SK-N-SH (cell line): ENCODE results near the gene NSL1. TPM values are rescaled to one million over a fixed set of nuclear protein-coding genes. Genes with fewer than 3 reads are reported as not detected.

Source experiments
- CTCF ChIA-PET: fragments of 300-600, 350-600 bp; formaldehyde crosslinking; extraction: SDS; loops from one replicate; lab custom pipeline; 2021; lab: Yijun Ruan, JAX
- POLR2A ChIA-PET: fragments of 350-600 bp; sonication (Branson Sonifier 250); formaldehyde crosslinking; extraction: SDS; loops from one replicate; lab custom pipeline; 2020; ENCODE audit warnings: antibody characterized with exemption, inconsistent platforms; lab: Yijun Ruan, JAX
- DNase-seq: peaks from one replicate; pipeline ENCODE4 v3.0.0; 2012
- H2AFZ ChIP-seq: fragments of 200-600 bp; sonication (generic); 2 replicates; pipeline ENCODE4 v1.8.1; 2016; ENCODE audit warnings: antibody characterized with exemption, mild to moderate bottlenecking, low read depth
- H3F3A ChIP-seq: fragments of 200-600 bp; sonication (generic); replicated peaks from 2 replicates; pipeline ENCODE3; 2016; ENCODE audit warnings: antibody characterized with exemption, mild to moderate bottlenecking; ENCODE audit not compliant: insufficient read depth
- H3K27ac ChIP-seq, 2 experiments: fragments of 200-500 bp in 1 of 2; fragments of 200-600 bp in 1 of 2; sonication (Bioruptor generic) in 1 of 2; sonication (generic), shearing (Covaris generic) in 1 of 2; 2 replicates each; pipeline versions ENCODE4 v1.5.1 to v1.6.1; 2014 to 2016; ENCODE audit warnings: low read depth in 2 of 2, inconsistent platforms in 1 of 2, low read length in 1 of 2, mild to moderate bottlenecking in 1 of 2, mixed read lengths in 1 of 2
- H3K27me3 ChIP-seq: fragments of 200-600 bp; sonication (generic), shearing (Covaris generic); 2 replicates; pipeline ENCODE4 v1.6.1; 2016; ENCODE audit warnings: mixed run types; ENCODE audit not compliant: insufficient read depth
- H3K36me3 ChIP-seq, 2 experiments: fragments of 200-500 bp in 1 of 2; fragments of 200-600 bp in 1 of 2; sonication (Bioruptor generic) in 1 of 2; sonication (generic) in 1 of 2; replicated peaks in 1 of 2; 2 replicates each; pipeline versions ENCODE3 to v1.5.1; 2014 to 2016; ENCODE audit warnings: low read length in 1 of 2, mild to moderate bottlenecking in 1 of 2; ENCODE audit not compliant: insufficient read depth in 2 of 2, control insufficient read depth in 1 of 2
- H3K4me1 ChIP-seq, 2 experiments: fragments of 200-500 bp in 1 of 2; fragments of 200-600 bp in 1 of 2; sonication (Bioruptor generic) in 1 of 2; sonication (generic), shearing (Covaris generic) in 1 of 2; 2 replicates each; pipeline versions ENCODE4 v1.5.1 to v1.6.1; 2014 to 2016; ENCODE audit warnings: low read depth in 1 of 2, low read length in 1 of 2, mixed run types in 1 of 2; ENCODE audit not compliant: insufficient read depth in 2 of 2, control insufficient read depth in 1 of 2
- H3K4me2 ChIP-seq: fragments of 200-600 bp; sonication (generic), shearing (Covaris generic); 2 replicates; pipeline ENCODE4 v1.6.1; 2017; ENCODE audit warnings: mixed run types
- H3K4me3 ChIP-seq, 2 experiments: fragments of 200-500 bp in 1 of 2; fragments of 200-600 bp in 1 of 2; sonication (Bioruptor generic) in 1 of 2; sonication (generic), shearing (Covaris generic) in 1 of 2; 2 replicates each; pipeline versions ENCODE4 v1.5.1 to v1.8.1; 2014 to 2016; ENCODE audit warnings: low read depth in 2 of 2, inconsistent platforms in 1 of 2, low read length in 1 of 2, mild to moderate bottlenecking in 1 of 2, mixed read lengths in 1 of 2, moderate library complexity in 1 of 2
- H3K79me2 ChIP-seq: fragments of 200-600 bp; sonication (generic); 2 replicates; pipeline ENCODE4 v1.8.1; 2017; ENCODE audit warnings: mild to moderate bottlenecking; ENCODE audit not compliant: insufficient read depth
- H3K9ac ChIP-seq: fragments of 200-600 bp; sonication (generic); 2 replicates; pipeline ENCODE4 v1.6.1; 2017; ENCODE audit warnings: mixed run types
- H3K9me2 ChIP-seq: fragments of 200-600 bp; sonication (generic); 2 replicates; pipeline ENCODE4 v1.6.1; 2017; ENCODE audit warnings: mixed run types
- H3K9me3 ChIP-seq: fragments of 200-600 bp; sonication (generic); 2 replicates; pipeline ENCODE4 v1.6.1; 2017; ENCODE audit warnings: mixed run types, mild to moderate bottlenecking, moderate library complexity
- H4K20me1 ChIP-seq: fragments of 200-600 bp; sonication (generic); 2 replicates; pipeline ENCODE4 v1.6.1; 2017; ENCODE audit warnings: mild to moderate bottlenecking, mixed run types; ENCODE audit not compliant: insufficient read depth
- EP300 ChIP-seq, 2 experiments: IDR thresholded peaks; 2 replicates each; pipeline versions ENCODE4 v1.4.0 to v1.6.1; 2012; ENCODE audit warnings: borderline replicate concordance in 1 of 2, low read depth in 1 of 2, low read length in 1 of 2
- EZH2phosphoT487 ChIP-seq: fragments of 200-600 bp; sonication (generic); IDR thresholded peaks from 2 replicates; pipeline ENCODE4 v1.6.1; 2017; ENCODE audit warnings: low read depth, mixed run types, mild to moderate bottlenecking, antibody characterized with exemption, moderate library complexity, borderline replicate concordance
- FOXJ3 ChIP-seq: sonication (generic); formaldehyde crosslinking; IDR thresholded peaks from 2 replicates; pipeline ENCODE4 v1.5.1; 2020; ENCODE audit warnings: mild to moderate bottlenecking, missing genetic modification reagents
- GATA2 ChIP-seq: sonication (generic); formaldehyde crosslinking; IDR thresholded peaks from 2 replicates; pipeline ENCODE4 v1.5.0; 2020; ENCODE audit warnings: mild to moderate bottlenecking, missing genetic modification reagents
- NFIC ChIP-seq: IDR thresholded peaks from 2 replicates; pipeline ENCODE4 v1.4.0; 2012; ENCODE audit warnings: borderline replicate concordance
- RAD21 ChIP-seq: IDR thresholded peaks from 2 replicates; pipeline ENCODE4 v1.6.1; 2012; ENCODE audit warnings: mild to moderate bottlenecking, low read length
- RXRA ChIP-seq: IDR thresholded peaks from 2 replicates; pipeline ENCODE4 v1.4.0; 2012; ENCODE audit warnings: low read depth, mild to moderate bottlenecking, borderline replicate concordance
- SIN3A ChIP-seq: IDR thresholded peaks from 2 replicates; pipeline ENCODE4 v1.6.1; 2012; ENCODE audit warnings: low read depth, mild to moderate bottlenecking, low read length, moderate library complexity, borderline replicate concordance
- TAF1 ChIP-seq: IDR thresholded peaks from 2 replicates; pipeline ENCODE4 v1.6.1; 2012; ENCODE audit warnings: low read depth, mild to moderate bottlenecking, low read length, moderate library complexity, borderline replicate concordance
- polyA plus RNA-seq, 3 experiments: library from polyadenylated mRNA; depleted of rRNA; stranded (reverse); fragments of >200 nt; gene quantifications; 2 replicates each; pipeline ENCODE4 v1.2.3, GENCODE V29; 2012
- TF ChIP-seq, protein P1 (sequence below): fragments of 200-600 bp; sonication (generic); IDR thresholded peaks from 2 replicates; pipeline ENCODE4 v1.6.1; 2017; ENCODE audit warnings: antibody characterized with exemption, mild to moderate bottlenecking, moderate library complexity
- TF ChIP-seq, protein P2 (sequence below): fragments of 150-350 bp; IDR thresholded peaks from 2 replicates; pipeline ENCODE4 v1.6.1; 2017; ENCODE audit warnings: antibody characterized with exemption, low read length, low read depth, borderline replicate concordance
- TF ChIP-seq, protein P3 (sequence below): IDR thresholded peaks from 2 replicates; pipeline ENCODE4 v1.4.0; 2012; ENCODE audit warnings: low read depth, borderline replicate concordance
- TF ChIP-seq, protein P4 (sequence below): IDR thresholded peaks from 2 replicates; pipeline ENCODE4 v1.6.1; 2012; ENCODE audit warnings: mild to moderate bottlenecking, low read depth, low read length, moderate library complexity

NSL1 gene
- polyA plus RNA-seq, 1 of the 3 experiments (the other 2 are of a cell fraction): 22.5 TPM

DNA sequence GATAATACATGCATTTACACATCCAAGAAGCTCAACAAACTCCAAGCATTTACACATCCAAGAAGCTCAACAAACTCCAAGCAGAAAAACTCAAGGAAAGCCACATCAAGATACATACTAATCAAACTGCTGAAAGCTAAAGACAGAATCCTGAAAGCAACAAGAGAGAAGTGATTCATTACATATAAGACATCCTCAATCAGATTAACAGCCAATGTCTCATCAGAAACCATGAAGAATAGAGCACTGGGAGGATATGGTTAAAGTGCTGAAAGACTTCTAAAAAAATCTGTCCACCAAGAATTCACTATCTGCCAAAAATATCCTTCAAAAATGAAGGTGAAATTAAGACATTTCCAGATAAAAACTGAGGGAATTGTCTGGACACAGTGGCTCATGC, 46.3 kb downstream of the NSL1 start:
- Histone ChIP-seq H3K79me2 (peaks cover 19% of the 10 kb centered on the region), H2AFZ (no peak overlapping the region), H4K20me1 (no peaks in the 10 kb centered on the region), H3K4me2 (no peak overlapping the region), H3K9me3 (no peaks in the 10 kb centered on the region), H3K27ac (no peak overlapping the region), H3K27me3 (no peaks in the 10 kb centered on the region), H3K36me3 (peaks cover 0 to 10% of the 10 kb centered on the region in 2 experiments), H3K4me3 (no peak overlapping the region), H3F3A (no peaks in the 10 kb centered on the region), H3K9ac (no peak overlapping the region), H3K4me1 (peaks cover 0 to 3% of the 10 kb centered on the region in 2 experiments; a peak in 1 of 4 replicates), H3K9me2 (no peaks in the 10 kb centered on the region)
- DNase-seq: no peak
- ChIA-PET POLR2A (no interaction called here), CTCF (interaction anchor here (1.7 to 3.2 kb wide), 2 partner anchors 250 to 268 kb away, joined by 4 to 14 read pairs; no protein-coding TSS in a partner anchor)
- TF ChIP-seq TAF1 (no peak), SIN3A (no peak), EZH2phosphoT487 (no peak), FOXJ3 (no peak), RAD21 (no peak), NFIC (no peak), EP300 (IDR thresholded peaks at IDR 0.05; ENCODE audit: borderline replicate concordance in 1 of 2, low read depth in 1 of 2, low read length in 1 of 2) (no peak), GATA2 (CRISPR knock-in tag) (no peak), RXRA (no peak)
- TF ChIP-seq, protein P1, sequence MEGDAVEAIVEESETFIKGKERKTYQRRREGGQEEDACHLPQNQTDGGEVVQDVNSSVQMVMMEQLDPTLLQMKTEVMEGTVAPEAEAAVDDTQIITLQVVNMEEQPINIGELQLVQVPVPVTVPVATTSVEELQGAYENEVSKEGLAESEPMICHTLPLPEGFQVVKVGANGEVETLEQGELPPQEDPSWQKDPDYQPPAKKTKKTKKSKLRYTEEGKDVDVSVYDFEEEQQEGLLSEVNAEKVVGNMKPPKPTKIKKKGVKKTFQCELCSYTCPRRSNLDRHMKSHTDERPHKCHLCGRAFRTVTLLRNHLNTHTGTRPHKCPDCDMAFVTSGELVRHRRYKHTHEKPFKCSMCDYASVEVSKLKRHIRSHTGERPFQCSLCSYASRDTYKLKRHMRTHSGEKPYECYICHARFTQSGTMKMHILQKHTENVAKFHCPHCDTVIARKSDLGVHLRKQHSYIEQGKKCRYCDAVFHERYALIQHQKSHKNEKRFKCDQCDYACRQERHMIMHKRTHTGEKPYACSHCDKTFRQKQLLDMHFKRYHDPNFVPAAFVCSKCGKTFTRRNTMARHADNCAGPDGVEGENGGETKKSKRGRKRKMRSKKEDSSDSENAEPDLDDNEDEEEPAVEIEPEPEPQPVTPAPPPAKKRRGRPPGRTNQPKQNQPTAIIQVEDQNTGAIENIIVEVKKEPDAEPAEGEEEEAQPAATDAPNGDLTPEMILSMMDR: no peak
- TF ChIP-seq, protein P2, sequence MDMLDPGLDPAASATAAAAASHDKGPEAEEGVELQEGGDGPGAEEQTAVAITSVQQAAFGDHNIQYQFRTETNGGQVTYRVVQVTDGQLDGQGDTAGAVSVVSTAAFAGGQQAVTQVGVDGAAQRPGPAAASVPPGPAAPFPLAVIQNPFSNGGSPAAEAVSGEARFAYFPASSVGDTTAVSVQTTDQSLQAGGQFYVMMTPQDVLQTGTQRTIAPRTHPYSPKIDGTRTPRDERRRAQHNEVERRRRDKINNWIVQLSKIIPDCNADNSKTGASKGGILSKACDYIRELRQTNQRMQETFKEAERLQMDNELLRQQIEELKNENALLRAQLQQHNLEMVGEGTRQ: no peak
- TF ChIP-seq, protein P3, sequence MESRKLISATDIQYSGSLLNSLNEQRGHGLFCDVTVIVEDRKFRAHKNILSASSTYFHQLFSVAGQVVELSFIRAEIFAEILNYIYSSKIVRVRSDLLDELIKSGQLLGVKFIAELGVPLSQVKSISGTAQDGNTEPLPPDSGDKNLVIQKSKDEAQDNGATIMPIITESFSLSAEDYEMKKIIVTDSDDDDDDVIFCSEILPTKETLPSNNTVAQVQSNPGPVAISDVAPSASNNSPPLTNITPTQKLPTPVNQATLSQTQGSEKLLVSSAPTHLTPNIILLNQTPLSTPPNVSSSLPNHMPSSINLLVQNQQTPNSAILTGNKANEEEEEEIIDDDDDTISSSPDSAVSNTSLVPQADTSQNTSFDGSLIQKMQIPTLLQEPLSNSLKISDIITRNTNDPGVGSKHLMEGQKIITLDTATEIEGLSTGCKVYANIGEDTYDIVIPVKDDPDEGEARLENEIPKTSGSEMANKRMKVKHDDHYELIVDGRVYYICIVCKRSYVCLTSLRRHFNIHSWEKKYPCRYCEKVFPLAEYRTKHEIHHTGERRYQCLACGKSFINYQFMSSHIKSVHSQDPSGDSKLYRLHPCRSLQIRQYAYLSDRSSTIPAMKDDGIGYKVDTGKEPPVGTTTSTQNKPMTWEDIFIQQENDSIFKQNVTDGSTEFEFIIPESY: no peak
- TF ChIP-seq, protein P4, sequence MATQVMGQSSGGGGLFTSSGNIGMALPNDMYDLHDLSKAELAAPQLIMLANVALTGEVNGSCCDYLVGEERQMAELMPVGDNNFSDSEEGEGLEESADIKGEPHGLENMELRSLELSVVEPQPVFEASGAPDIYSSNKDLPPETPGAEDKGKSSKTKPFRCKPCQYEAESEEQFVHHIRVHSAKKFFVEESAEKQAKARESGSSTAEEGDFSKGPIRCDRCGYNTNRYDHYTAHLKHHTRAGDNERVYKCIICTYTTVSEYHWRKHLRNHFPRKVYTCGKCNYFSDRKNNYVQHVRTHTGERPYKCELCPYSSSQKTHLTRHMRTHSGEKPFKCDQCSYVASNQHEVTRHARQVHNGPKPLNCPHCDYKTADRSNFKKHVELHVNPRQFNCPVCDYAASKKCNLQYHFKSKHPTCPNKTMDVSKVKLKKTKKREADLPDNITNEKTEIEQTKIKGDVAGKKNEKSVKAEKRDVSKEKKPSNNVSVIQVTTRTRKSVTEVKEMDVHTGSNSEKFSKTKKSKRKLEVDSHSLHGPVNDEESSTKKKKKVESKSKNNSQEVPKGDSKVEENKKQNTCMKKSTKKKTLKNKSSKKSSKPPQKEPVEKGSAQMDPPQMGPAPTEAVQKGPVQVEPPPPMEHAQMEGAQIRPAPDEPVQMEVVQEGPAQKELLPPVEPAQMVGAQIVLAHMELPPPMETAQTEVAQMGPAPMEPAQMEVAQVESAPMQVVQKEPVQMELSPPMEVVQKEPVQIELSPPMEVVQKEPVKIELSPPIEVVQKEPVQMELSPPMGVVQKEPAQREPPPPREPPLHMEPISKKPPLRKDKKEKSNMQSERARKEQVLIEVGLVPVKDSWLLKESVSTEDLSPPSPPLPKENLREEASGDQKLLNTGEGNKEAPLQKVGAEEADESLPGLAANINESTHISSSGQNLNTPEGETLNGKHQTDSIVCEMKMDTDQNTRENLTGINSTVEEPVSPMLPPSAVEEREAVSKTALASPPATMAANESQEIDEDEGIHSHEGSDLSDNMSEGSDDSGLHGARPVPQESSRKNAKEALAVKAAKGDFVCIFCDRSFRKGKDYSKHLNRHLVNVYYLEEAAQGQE: no peak
